Mesothelial cell of epicardium (in vitro differentiated cells): ENCODE results near the gene NUCB2. TPM values are rescaled to one million over a fixed set of nuclear protein-coding genes. Genes with fewer than 3 reads are reported as not detected.

Source experiments
- DNase-seq, 2 experiments: peaks; one replicate each; pipeline ENCODE4 v3.0.0; 2021; ENCODE audit warnings: low spot score in 2 of 2; ENCODE audit not compliant: unreplicated experiment in 2 of 2
- H3K27ac Mint-ChIP-seq: 2 replicates; pipeline ENCODE4 v1.8.0; 2021; ENCODE audit warnings: mixed read lengths
- H3K27me3 Mint-ChIP-seq: 2 replicates; pipeline ENCODE4 v1.8.0; 2021; ENCODE audit warnings: low read depth, mixed read lengths
- H3K36me3 Mint-ChIP-seq: 2 replicates; pipeline ENCODE4 v1.8.0; 2021; ENCODE audit warnings: mixed read lengths
- H3K4me1 Mint-ChIP-seq: 2 replicates; pipeline ENCODE4 v1.8.0; 2021; ENCODE audit warnings: mixed read lengths
- H3K4me3 Mint-ChIP-seq: 2 replicates; pipeline ENCODE4 v1.8.0; 2021; ENCODE audit warnings: mild to moderate bottlenecking, moderate library complexity, mixed read lengths
- H3K9me3 Mint-ChIP-seq: 2 replicates; pipeline ENCODE4 v1.8.0; 2021; ENCODE audit warnings: mixed read lengths
- total RNA-seq: library from RNA; stranded (reverse); gene quantifications from 3 replicates; pipeline ENCODE4 v1.2.1, GENCODE V29; 2021
- TF ChIP-seq, protein P1 (sequence below): fragments of 200-600 bp; sonication (generic); IDR thresholded peaks from one replicate; pipeline ENCODE4 v1.5.0; 2021; ENCODE audit warnings: antibody characterized with exemption; ENCODE audit not compliant: unreplicated experiment

NUCB2 gene
- total RNA-seq, 1 donor from 2014 or later, result 49.2 TPM

DNA sequence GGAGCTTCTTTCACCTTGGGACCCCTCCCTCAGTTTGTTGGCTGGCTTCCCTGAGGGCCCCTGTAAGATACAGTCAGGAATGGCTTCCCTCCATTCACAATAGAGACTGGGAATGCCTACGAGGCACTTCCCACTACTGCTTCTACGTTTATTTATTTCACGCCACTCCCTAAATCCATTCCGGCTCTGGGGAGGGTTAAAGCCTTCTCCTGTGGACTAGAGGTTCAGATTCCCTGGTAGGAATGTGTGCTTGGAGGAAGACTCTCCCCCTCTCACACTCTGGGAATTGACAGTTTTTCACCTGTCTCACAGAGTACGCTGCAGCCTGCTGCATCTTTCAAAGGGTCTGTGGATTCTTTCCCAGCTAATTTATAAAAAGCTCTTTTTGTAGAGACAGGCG lies 3.3 kb upstream of the NUCB2 start:
- TF ChIP-seq, protein P1, sequence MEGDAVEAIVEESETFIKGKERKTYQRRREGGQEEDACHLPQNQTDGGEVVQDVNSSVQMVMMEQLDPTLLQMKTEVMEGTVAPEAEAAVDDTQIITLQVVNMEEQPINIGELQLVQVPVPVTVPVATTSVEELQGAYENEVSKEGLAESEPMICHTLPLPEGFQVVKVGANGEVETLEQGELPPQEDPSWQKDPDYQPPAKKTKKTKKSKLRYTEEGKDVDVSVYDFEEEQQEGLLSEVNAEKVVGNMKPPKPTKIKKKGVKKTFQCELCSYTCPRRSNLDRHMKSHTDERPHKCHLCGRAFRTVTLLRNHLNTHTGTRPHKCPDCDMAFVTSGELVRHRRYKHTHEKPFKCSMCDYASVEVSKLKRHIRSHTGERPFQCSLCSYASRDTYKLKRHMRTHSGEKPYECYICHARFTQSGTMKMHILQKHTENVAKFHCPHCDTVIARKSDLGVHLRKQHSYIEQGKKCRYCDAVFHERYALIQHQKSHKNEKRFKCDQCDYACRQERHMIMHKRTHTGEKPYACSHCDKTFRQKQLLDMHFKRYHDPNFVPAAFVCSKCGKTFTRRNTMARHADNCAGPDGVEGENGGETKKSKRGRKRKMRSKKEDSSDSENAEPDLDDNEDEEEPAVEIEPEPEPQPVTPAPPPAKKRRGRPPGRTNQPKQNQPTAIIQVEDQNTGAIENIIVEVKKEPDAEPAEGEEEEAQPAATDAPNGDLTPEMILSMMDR, result no peak
- Mint-ChIP-seq H3K36me3 (no peaks in the 10 kb centered on the region), H3K27ac (peak overlapping the region; percentile 60), H3K4me3 (no peak overlapping the region), H3K4me1 (peaks cover 18% of the 10 kb centered on the region), H3K9me3 (no peaks in the 10 kb centered on the region), H3K27me3 (no peaks in the 10 kb centered on the region)
- no peak for DNase-seq

- Mint-ChIP-seq H3K4me1 (peaks cover 20% of the 10 kb centered on the region), H3K36me3 (no peaks in the 10 kb centered on the region), H3K27me3 (no peaks in the 10 kb centered on the region), H3K9me3 (no peaks in the 10 kb centered on the region), H3K4me3 (no peak overlapping the region), H3K27ac (peak overlapping the region; percentile 60)
- no peak for DNase-seq
- TF ChIP-seq, protein P1, result no peak
These were observed 2.8 kb upstream of the NUCB2 start for GRCh38 chr11:17273668-17274282.

GRCh38 chr11:17275400-17276235 lies 921 bp upstream of the NUCB2 start:
- H3K4me1 Mint-ChIP-seq, result peaks cover 20% of the 10 kb centered on the region
- H3K27me3 Mint-ChIP-seq, result no peaks in the 10 kb centered on the region
- no peaks in the 10 kb centered on the region for H3K9me3 Mint-ChIP-seq
- H3K4me3 Mint-ChIP-seq, result peak overlapping the region; percentile 92
- peak overlapping the region; percentile 93 for H3K27ac Mint-ChIP-seq
- no peaks in the 10 kb centered on the region for H3K36me3 Mint-ChIP-seq
- TF ChIP-seq, protein P1, result no peak
- no peak for DNase-seq

DNA sequence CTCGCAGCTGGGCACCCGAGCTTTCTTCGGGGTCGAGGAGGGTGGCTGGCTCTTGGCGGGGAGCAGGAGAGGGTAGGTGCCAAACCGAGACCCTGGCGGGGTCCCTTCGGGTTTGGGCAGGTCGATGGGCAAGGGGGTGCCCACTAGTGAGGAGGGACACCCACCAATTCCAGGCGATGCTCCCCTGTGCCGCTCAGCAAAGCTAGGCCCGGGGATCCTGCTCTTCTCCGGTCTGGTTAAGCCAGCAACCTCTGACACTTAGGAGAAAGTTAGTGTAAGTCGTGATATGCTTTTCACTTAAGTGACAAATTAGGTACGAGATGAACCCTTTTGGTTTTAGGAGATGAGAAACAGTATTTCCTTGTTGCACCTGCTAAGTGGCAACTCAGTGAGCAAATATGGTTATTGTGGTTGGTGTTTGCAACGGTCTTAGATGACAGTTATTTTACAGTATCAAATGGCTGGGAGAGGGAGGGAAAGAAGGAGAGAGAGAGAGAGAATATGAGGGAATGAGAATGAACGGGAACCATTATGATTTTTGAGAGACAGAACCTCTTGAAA lies 565 bp downstream of the NUCB2 start:
- no peak for DNase-seq
- Mint-ChIP-seq H3K36me3 (no peaks in the 10 kb centered on the region), H3K27ac (peak overlapping the region; percentile 33)

DNA sequence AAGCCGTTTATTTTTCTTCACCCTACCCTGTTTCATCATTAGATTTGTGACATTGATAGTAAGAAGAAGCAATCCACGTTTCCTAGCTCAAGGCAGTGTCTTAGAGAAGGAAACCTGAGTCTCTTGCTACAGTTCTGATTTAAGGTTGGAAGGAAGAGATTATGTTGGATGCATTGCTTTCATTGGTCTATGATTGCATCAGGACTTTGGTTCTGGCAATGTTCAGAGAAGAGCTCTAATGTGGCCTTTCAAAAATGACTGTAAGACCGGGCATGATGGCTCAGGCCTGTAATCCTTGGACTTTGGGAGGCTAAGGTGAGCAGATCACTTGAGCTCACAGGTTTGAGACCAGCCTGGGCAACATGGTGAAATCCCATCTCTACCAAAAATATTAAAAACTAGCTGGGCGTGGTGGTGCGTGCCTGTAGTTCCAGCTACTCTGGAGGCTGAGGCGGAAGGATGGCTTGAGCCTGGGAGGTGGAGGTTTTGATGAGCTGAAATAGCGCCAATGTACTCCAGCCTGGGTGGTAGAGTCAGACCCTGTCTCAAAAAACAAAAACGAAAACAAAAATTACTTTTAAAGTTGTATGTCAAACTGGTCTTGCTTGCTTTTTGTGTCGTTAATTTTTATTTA lies 4.1 kb downstream of the NUCB2 start:
- H3K36me3 Mint-ChIP-seq, result peaks cover 3% of the 10 kb centered on the region
- H3K4me3 Mint-ChIP-seq, result no peak overlapping the region
- DNase-seq, result no peak
- H3K4me1 Mint-ChIP-seq, result peaks cover 12% of the 10 kb centered on the region
- no peaks in the 10 kb centered on the region for H3K27me3 Mint-ChIP-seq
- no peaks in the 10 kb centered on the region for H3K9me3 Mint-ChIP-seq
- no peak overlapping the region for H3K27ac Mint-ChIP-seq
- TF ChIP-seq, protein P1, result no peak

More for the DNA sequence above, 565 bp downstream of the NUCB2 start:
- H3K27me3 Mint-ChIP-seq, result no peaks in the 10 kb centered on the region
- TF ChIP-seq, protein P1, result no peak
- H3K9me3 Mint-ChIP-seq, result no peaks in the 10 kb centered on the region
- peaks cover 20% of the 10 kb centered on the region for H3K4me1 Mint-ChIP-seq
- peak overlapping the region; percentile 92 for H3K4me3 Mint-ChIP-seq
